Measurements from ENCODE around the gene FAM131B. TPM values are rescaled to one million over a fixed set of nuclear protein-coding genes. Genes with fewer than 3 reads are reported as not detected.
A peak's percentile ranks its signal among the peaks of the same experiment; 100 is the strongest.

Gene FAM131B
- total RNA-seq, 1 experiment from 2014 or later = 17.3 TPM

DNA sequence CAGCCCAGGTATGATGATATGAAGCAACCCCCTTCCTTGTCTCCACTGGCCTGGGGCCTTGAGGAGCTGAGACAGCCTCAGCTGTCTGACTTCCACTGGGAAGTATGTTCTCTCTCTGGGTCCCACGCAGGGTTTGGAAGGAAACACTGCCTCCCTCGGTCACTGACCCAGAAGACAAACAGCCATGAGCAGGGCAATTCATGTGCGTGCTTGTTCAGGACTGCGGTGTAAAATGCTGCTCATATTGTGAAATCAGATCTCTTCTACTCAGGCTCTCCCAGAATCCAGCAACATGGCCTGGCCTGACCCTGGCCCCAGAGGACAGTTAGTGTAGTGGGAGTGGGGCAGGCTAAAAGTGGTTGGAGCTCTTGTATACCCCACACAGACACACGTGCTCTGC is 43.9 kb downstream of the FAM131B start:
- no peaks in the 10 kb centered on the region for H3K79me2 ChIP-seq (ENCODE audit: insufficient read depth, low read length)
- 0 out of 7 replicates have a peak overlapping the region, but pooled peaks of 1 of the 3 experiments have one; percentile 41 for H3K27ac Mint-ChIP-seq
- no peak overlapping the region for H2BK15ac ChIP-seq (ENCODE audit: low read depth, low read length)
- H3K4me1 Mint-ChIP-seq = peaks cover 4 to 18% of the 10 kb centered on the region in 2 experiments; a peak in 3 of 4 replicates
- no peak for DNase-seq
- no peaks in the 10 kb centered on the region; a peak in 1 of 5 replicates for H3K9me3 Mint-ChIP-seq
- no peak overlapping the region for H2AFZ ChIP-seq (ENCODE audit: low read length)
- H3K23ac ChIP-seq (ENCODE audit: insufficient read length, low read depth, low read length) = no peak overlapping the region
- H3K9me3 ChIP-seq (ENCODE audit: control insufficient read depth, low read depth, low read length) = no peaks in the 10 kb centered on the region
- H4K8ac ChIP-seq (replicated peaks; ENCODE audit: insufficient read length, low read depth, low read length) = no peak overlapping the region
- no peaks in the 10 kb centered on the region for H3K27me3 ChIP-seq (ENCODE audit: insufficient read depth, low read length)
- peaks cover 4% of the 10 kb centered on the region for H3K27me3 Mint-ChIP-seq (ENCODE audit: low read depth)
- no peak overlapping the region for H3K56ac ChIP-seq (ENCODE audit: insufficient read length, low read depth, low read length)
- WGBS (ENCODE audit: extremely low coverage, insufficient read length, low lambda C conversion rate) = no CpG with 5 or more reads among the region's 5 CpGs
- H3K18ac ChIP-seq (ENCODE audit: insufficient read length, low read depth, low read length) = no peak overlapping the region
- no peak overlapping the region for H3K4me3 Mint-ChIP-seq
- no peak overlapping the region for H4K5ac ChIP-seq (ENCODE audit: insufficient read length, low read depth, low read length)
- H3K23me2 ChIP-seq (ENCODE audit: insufficient read length, low read depth, low read length, poor library complexity, severe bottlenecking) = no peaks in the 10 kb centered on the region
- H2AK5ac ChIP-seq (ENCODE audit: insufficient read length, low read length) = no peak overlapping the region
- H2BK5ac ChIP-seq (ENCODE audit: insufficient read length, low read length) = no peak overlapping the region
- H3T11ph ChIP-seq (ENCODE audit: low read length) = no peak overlapping the region
- no peak overlapping the region for H2BK12ac ChIP-seq (ENCODE audit: insufficient read length, low read depth, low read length)
- no peak overlapping the region for H2BK120ac ChIP-seq (ENCODE audit: low read depth, low read length, poor library complexity, severe bottlenecking)
- H3K4ac ChIP-seq (ENCODE audit: low read depth, low read length) = no peak overlapping the region
- no peaks in the 10 kb centered on the region for H3K4me1 ChIP-seq (ENCODE audit: insufficient read depth, low read length)
- H4K20me1 ChIP-seq (ENCODE audit: control insufficient read depth, insufficient read depth, insufficient read length) = no peaks in the 10 kb centered on the region
- TF ChIP-seq, protein P1, sequence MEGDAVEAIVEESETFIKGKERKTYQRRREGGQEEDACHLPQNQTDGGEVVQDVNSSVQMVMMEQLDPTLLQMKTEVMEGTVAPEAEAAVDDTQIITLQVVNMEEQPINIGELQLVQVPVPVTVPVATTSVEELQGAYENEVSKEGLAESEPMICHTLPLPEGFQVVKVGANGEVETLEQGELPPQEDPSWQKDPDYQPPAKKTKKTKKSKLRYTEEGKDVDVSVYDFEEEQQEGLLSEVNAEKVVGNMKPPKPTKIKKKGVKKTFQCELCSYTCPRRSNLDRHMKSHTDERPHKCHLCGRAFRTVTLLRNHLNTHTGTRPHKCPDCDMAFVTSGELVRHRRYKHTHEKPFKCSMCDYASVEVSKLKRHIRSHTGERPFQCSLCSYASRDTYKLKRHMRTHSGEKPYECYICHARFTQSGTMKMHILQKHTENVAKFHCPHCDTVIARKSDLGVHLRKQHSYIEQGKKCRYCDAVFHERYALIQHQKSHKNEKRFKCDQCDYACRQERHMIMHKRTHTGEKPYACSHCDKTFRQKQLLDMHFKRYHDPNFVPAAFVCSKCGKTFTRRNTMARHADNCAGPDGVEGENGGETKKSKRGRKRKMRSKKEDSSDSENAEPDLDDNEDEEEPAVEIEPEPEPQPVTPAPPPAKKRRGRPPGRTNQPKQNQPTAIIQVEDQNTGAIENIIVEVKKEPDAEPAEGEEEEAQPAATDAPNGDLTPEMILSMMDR (conservative IDR thresholded peaks at IDR 0.05) = no peak
- H4K91ac ChIP-seq (ENCODE audit: insufficient read length, low read depth, low read length) = no peak overlapping the region
- H3K36me3 Mint-ChIP-seq (ENCODE audit: insufficient read depth in 1 of 3, low read depth in 3 of 3) = no peaks in the 10 kb centered on the region; a peak in 1 of 7 replicates
- no peak overlapping the region for H3K9ac ChIP-seq (ENCODE audit: extremely low read depth, insufficient read length, low read length)
- H3K79me1 ChIP-seq (ENCODE audit: insufficient read depth, low read depth, low read length, poor library complexity, severe bottlenecking) = no peaks in the 10 kb centered on the region
- H3K14ac ChIP-seq (ENCODE audit: insufficient read depth, low read length) = 0 out of 2 replicates have a peak overlapping the region, but pooled peaks have one; percentile 25
- H3K27ac ChIP-seq (ENCODE audit: insufficient read length, low read depth, low read length) = no peak overlapping the region
- H2BK20ac ChIP-seq (ENCODE audit: low read depth, low read length, poor library complexity, severe bottlenecking) = no peak overlapping the region
- no peak overlapping the region for H3K4me2 ChIP-seq (ENCODE audit: insufficient read depth, insufficient read length, low read length)
